ENCODE measurements around the gene FOXE1.

DNA sequence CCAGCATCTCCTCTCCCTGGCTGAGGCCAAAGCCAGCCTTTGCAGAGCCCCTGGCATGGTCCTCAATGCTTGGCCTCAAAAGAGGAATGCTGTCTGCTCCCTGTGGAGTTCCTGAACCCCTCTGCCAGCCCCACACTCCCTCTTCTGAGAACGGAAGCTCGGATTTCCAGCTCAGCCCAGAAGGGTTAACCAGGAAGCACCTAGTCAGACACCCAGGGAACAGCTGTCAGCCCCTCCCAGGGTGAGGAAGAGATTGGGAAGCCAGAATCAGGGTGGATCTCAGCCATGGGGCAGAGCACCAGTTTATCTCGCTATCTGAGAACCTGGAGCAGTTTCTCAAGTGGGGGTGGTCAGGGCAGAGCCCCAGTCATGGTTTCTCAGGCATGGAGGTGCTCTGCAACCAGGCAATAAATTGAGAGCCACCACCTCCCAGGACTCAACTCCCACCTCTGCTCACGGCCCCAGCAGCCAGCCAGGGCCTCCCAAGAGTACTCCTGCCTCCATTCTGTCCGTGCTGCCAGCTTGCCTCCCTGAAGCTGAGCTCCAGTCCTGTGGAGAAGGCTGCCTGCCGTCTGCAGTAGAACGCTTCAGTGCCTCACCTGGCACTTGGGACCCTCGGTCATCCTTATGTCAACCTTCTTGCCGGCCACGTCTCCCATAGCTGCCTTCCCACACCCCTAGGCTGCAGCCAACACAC, 7.6 kb downstream of the FOXE1 start:
- TF ChIP-seq POLR2AphosphoS5 (IDR thresholded peaks at IDR 0.05; ENCODE audit: borderline replicate concordance, low read depth, low read length), result no peak
- no peak for TF ChIP-seq EZH2 (IDR thresholded peaks at IDR 0.05)
